DMS53 (cell line): Measurements from ENCODE around the gene RAPGEF1.
"Not testable (repeated sequence)": the region's sequence is repeated elsewhere in the genome, so short reads cannot be mapped to it uniquely, and the experiment has no call there.

Experiments
- DNase-seq: peaks from one replicate; lab custom pipeline; 2025; lab: John Stamatoyannopoulos, UW

RAPGEF1 gene

GRCh38 chr9:131739959-131740648, at the start of gene RAPGEF1:
RAPGEF1 (minus strand) TSS chr9:131740076; CDS start chr9:131739830, 246 bp downstream.
- peak; percentile 83 for DNase-seq

DNA sequence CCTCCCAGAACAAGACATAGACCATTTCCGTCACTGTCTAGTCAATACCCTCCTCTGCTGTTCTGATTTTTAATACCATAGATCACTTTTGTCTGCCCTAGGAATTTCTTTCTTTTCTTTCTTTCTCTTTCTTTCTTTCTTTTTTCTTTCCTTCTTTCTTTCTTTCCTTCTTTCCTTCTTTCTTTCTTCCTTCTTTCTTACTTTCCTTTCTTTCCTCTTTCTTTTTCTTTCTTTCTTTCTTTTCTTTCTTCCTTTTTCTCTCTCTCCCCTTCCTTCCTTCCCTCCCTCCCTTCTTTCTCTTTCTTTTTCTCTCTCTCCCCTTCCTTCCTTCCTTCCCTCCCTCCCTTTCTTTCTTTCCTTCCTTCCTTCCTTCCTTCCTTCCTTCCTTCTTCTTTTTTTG, 49.0 kb upstream of the RAPGEF1 start:
- no peak for DNase-seq

GRCh38 chr9:131787838-131788237, 48.0 kb upstream of the RAPGEF1 start:
- no peak for DNase-seq

- no peak for DNase-seq
These were observed 45.0 kb upstream of the RAPGEF1 start for GRCh38 chr9:131784748-131785501.

- no peak for DNase-seq
These were observed 41.2 kb upstream of the RAPGEF1 start for GRCh38 chr9:131781069-131781468.

- peak; percentile 39 for DNase-seq
These were observed 36.6 kb upstream of the RAPGEF1 start for GRCh38 chr9:131776473-131776872.

- no peak for DNase-seq
These were observed 36.2 kb upstream of the RAPGEF1 start for GRCh38 chr9:131776036-131776435.

DNA sequence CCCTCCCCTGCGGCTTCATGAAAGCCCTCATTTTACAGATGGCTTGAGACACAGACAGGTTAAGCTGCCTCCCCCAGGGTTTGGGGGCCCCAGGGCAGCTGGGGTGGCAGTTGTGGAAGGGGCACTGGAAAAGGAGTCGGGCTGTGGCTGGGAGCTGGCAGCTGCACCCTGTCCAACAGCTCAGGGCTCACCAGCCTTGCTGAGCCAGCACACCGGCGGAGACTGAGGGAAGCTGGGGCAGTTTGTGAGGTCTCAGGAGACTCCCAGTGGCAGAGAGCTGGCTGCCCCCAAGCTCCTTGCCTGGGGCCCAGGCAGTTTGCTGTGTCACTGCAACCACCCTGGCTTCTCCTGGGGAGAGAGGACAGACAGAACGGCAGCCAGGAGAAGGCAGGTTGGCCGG, 34.8 kb upstream of the RAPGEF1 start:
- DNase-seq = no peak

- DNase-seq = peak; percentile 55
These were observed 34.1 kb upstream of the RAPGEF1 start for GRCh38 chr9:131773911-131774379.

DNA sequence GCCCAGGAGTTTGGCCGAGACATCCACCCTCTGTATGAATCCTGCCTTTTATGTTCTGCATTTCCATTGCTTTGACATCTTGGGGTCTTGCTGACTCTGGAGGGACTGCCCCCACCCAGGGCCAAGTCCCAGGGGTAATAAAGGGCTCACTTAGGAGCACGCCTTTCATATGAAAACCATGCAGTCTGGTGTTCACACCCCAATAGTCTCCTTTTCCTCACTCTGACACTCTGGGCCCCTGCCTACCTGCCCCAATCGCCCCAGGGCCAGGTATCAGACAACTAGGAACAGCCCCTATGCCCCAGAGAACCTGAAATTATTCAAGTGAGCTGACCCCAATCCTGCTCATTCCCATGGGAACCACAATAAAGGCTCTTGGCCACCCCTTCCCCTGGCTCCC, 33.1 kb upstream of the RAPGEF1 start:
- DNase-seq = no peak

DNA sequence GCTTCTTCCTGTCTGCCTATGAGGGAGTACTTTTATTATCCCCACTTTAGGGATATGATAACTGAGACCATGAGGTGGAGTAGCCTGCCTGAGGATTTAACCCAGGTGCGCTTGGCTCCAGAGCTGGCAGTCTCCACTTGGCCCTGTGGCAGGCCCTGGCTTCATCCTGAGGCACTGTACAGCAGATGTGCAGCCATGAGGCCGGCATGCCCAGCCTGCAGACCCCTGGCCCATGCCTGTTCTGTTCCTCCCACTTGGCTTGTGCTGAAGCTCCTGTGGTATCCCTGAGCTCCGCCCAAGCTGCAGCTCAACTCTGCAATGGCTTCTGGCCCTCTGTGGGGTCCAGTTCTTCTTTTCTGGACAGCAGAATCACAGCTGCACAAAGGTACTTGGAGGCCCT, 31.8 kb upstream of the RAPGEF1 start:
- DNase-seq = no peak

DNA sequence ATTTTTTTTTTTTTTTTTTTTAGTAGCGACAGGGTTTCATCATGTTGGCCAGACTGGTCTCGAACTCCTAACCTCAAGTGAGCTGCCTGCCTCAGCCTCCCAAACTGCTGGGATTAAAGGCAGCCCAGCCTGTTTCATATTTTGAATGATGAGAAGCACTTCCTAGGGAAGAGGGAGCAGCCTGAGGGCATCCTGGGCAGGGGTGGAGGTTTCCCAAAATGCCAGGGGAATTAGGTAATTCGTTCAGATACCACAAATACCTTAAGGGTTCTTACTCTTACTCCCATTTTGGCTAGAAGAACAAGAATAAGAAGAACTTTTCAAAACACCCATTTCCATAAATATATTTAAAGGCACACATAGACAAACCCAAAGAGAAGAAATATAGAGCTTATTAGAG, 29.5 kb upstream of the RAPGEF1 start:
- no peak for DNase-seq

GRCh38 chr9:131764568-131764967, 24.7 kb upstream of the RAPGEF1 start:
- DNase-seq = no peak

DNA sequence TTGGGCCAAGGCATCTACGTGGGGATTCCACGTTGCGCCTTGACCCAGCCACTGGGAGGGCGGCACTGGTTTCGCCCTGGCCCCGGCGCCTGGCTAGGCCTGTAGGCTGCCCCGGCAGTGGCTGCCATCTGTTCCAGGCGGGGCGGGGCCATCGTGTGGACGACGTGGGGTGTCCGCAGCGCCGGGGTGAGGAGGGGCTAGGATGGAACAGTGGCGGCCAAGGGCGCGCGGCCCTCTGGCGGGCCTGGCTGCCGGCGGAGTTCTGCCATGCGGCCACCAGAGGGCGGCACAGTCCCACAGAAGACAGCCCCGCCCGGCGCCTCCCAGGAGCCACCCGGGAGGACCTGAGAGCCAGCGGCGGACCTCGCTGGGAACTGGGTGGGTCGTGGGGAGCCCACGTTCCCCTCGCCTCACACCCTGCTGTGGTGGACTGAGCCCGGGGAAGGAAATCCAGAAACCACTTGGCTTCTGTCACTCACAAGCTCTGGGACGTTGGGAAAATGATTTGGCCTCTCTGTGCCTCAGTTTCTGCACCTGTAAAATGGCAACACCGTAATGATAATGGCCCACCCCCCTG, 22.6 kb upstream of the RAPGEF1 start:
- DNase-seq = peak; percentile 88

DNA sequence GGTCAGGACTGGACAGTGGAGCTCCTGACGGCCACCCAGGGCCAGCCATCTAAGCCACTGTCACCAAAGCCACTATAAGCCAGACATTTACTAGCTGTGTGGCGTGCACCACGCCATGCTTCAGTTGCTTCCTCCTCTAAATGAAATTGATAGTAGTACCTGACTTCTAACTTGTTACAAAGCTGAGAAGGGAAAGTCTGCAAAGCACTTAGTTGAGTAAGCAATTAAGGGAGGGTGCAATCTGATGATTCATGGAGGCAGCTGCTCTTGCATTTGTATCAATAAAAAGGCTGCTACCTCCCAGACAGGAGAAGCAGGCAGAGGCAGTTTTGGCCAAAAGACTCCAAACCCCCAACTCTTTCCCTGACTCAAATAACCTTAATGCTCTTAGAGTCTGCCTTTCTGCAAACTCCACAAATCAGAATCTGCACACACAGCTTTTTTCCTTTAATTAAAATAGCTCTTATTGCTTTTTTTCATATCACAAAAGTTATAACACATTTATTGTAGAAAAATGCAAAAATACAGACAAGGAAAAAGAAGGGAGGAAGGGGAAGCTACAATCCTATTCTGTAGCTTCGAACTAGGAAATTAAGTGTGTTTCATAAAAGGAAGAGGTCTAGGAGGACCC, 19.3 kb upstream of the RAPGEF1 start:
- DNase-seq = peak; percentile 84

DNA sequence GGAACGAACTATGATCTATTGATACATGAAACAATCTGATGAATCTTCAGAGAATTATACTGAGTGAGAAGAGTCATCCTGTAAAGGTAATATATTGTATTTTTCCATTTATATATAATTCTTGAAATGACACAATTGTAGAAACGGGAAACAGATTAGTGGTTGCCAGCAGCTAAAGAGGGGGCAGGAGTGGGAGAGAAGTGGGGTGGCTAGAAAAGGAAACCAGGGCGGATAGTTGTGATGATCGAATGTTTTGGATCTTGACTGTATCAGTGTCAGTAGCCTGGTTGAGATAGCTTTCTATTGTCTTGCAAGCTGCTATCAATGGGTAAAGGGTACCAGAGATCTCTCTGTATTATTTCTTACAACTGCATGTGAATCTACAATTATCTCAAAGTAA, 17.7 kb upstream of the RAPGEF1 start:
- DNase-seq = no peak

- peak; percentile 95 for DNase-seq
These were observed 15.8 kb upstream of the RAPGEF1 start for GRCh38 chr9:131755541-131756198.

DNA sequence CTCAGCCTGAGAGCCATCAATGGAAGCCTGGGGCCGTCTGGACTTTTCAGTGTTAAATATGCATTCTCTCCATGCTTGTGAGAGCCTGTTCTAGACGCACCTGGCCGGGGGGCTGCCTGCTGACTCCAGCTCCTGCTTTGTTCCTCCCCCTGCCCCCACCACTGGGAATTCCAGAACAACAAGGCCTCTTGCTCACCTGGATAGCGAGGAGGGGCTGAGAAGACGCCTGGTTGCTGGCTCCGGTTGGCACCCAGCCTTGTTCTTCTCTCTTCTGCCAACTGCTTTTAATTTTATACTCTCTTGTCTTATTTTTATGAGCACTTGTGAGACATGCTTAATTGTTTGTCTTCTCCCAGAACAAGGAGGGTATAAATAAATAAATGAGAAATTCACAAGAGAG, 15.0 kb upstream of the RAPGEF1 start:
- no peak for DNase-seq

- DNase-seq = not testable (repeated sequence)
These were observed 13.9 kb upstream of the RAPGEF1 start for GRCh38 chr9:131753751-131754150.

DNA sequence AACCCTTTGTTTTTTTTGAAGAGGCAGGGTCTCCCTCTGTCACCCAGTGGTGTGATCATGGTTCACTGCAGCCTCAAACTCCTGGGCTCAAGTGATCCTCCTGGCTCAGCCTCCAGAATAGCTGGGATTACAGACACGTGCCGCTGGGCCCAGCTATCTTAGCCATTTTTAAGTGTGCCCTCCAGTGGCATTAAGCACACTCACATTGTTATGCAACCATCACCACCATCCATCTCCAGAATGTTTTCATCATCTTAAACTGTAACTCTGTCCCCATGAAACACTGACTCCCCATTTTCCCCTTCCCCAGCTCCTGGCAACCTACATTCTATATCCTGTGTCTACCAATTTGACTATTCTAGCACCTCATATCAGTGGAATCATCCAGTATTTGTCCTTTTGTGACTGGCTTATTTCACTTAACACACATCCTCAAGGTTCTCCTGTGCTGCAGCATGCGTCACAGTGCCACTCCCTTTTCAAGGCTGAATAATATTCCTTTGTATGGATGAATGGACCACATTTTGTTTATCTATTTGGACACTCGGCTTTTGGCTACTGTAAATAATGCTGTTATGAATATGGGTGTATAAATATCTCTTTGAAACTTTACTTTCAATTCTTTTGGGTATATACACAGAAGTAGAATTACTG, 12.5 kb upstream of the RAPGEF1 start:
- no peak for DNase-seq

DNA sequence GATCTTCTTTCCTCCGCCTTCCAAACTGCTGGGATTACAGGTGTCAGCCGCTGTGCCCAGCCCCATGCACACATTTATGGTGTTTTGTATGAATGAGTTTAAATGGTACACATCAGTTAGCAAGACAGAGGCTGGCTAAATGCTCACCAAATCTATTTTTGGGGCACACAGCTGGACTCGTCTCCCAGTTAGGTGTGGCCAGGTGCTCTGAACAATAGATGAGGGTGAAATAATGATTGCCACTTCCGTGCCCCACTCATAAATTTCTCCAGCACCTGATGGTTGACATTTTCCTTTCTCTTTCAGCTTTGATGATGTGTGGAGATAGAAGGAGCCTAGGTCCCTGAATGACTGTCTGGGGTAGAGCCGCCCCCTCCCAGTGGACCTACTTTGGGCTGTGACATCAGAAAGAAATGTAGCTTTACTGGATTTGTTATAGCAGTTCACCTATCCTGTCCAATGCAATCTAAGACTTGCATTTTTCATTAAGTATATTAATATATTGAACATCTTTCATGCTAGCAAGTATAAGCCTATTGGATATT, 8.6 kb upstream of the RAPGEF1 start:
- DNase-seq = no peak
